ENCODE results near the gene IFIH1.

Gene IFIH1

DNA sequence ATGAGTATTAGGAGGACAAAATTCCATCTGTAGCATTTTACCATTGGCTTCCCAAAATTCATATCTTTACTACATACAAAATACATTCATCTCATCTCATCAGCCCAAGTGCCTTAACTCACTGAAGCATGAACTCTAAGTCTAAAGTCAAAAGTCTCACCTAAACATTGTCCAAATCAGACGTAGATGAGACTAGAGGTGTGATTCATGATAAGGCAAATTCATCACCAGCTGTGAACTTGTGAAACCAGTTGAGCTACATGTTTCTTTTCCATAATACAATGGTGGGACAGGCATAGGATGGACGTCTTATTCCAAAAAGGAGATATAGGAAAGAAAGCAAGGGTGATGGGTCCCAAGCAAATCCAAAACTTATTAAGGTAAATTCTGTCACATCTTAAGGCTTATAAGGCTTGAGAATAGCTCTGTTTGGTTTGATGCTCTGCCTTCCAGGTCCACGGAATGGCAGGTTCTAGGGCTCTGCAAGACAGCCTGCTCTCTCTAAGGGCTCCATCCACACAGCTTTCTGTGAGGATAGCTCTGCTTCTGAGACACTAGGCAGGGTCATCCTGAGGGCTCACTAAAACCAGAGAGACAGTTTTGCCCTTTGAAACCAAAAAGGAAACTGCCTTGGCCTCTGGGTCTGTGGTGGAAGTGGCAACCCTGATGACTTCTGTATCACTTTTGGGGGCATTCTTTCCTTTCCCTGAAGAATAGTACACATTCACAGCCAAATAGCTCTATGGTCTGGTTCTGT lies 9.6 kb downstream of the IFIH1 start:
- DNase-seq: no peak

DNA sequence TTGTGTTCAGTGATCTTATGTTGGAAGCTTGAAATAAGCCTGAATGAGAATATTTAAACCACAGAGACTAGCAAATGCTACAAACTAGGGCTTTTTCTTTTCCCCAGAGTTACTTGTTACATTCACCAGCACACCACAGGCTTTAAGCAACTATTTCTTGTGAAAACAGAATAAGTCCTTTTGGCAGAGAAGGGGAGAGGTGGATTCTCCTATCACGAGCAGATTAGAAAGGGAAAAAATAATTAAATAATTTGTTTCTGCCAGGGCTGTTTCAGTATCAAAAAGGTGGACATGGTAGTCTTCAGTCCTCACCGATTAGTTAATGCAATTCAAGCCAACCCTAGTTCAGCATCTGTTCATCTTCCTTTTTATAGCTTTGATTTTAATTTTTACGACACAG lies 12.6 kb downstream of the IFIH1 start:
- no peak for DNase-seq

DNA sequence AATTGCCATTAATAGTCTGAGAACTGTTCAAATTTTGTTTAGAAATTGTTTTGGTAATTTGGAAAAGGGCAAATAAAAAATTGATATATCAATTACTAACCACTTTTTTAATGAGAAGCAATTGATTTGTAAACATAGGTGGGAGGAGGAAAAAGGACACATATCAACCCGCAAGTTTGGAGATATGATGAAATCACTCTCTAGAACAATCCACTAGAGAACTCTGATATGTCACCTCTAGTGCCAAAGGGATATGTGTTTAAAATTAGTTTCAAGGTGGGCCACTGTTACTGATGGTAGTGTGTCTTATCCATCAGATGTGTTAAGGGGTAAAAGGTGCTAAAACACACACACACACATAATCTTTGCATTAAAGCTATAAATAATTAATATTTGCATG lies 16.6 kb downstream of the IFIH1 start:
- DNase-seq: no peak

DNA sequence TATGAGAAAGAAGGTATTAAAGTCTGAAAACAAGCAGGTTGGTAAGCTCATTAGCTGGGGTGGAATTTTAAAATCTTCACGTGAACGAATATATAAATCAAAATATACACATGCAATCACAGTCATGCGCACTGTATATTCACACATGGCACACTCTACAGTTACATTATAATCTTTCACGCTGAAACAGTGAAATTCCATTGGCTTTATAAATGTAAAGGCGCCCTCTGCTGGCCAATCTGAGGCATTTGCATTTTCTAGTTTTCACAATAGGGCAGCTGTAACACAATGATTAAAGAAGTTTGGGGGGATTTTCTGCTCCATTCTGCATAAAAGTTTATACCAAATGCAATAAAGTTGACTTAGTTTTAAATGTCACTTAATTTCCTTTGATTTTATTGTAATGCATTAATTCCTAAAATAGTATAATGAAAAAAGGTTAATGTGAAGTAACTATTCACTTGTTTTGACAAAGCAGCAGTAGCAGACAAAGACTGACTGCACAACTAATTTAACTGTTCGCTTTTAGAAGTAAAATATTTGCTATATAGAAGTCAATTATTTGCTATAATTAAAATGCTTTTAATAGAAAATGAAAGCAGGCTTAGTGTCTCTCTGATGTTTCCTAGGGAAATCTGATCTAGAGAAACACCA lies 17.2 kb downstream of the IFIH1 start:
- no peak for DNase-seq

DNA sequence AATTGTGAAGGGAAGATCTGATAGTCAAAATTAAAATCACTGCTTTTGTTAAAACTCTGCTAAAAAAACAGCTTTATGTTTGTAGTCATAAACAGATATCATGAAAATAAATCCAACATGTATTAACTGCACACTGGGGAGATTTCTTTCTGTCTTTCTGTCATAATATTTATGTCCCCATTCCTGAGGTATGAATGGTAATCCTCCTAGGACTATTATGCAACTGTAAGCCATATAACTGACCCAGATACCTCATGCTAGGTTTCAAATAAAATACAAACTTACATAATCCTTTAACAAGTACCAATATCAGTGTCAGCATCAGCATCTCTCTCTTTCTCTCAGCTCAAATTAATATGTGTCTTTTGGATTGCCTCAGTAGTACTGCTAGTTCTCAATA lies 18.2 kb downstream of the IFIH1 start:
- no peak for DNase-seq

DNA sequence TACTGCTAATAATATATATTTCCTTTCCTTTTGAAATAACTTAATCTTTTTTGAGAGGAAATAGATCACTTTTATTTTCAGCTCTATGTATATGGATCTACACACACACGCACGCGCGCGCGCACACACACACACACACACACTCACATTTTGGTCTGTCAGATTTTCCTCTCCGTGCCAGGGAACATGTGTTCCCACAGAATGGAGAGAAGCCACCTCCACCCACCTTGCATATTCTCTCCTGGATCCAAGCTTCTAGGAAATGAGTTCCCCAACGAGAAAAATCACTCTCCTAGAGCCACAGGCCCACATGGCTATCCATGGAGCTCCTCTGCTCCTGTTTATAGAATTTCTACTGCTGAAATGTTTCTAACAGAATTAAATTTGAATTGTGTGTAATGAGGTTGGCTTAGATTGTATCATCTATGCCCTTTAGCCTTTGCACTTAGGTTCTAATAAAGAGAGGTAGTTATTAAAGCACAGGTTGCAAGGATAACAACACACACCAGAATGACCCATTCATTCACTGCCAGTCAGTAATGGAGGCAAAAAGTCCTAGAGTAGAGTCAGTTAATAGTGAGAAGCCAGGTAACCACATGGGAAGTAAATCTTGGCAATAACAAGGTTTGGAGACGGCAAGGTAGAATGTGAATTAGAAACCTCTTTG lies 19.7 kb downstream of the IFIH1 start:
- DNase-seq: no peak

DNA sequence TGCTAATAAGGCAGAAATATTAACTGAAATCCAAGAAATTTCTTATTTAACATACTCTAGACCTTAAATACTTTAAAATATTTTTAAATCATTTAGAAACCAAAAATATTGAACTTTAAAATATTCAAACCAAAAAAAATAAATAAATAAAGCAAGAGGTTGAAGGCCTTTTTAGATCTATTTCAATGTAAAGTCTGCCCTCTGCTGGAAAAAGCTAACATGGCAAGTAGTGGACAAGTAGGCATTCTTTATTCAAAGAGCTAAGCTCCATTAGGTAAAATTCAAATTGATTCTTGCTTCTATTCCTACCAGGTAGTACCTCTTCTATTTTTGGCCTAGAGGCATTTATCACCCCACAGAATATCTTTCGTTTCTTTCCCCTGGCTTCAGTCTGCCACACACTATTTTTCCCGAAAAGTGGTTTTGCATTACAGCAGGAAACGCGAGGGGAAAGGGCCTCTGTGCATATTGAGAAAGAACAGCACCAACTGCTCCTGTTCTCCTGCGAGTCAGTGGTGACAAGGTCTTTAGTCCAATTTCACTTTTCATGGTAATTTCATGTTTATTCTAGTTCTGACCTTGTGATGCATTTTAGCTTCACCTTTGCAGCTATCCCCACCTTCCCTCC lies 20.4 kb downstream of the IFIH1 start:
- DNase-seq: no peak

DNA sequence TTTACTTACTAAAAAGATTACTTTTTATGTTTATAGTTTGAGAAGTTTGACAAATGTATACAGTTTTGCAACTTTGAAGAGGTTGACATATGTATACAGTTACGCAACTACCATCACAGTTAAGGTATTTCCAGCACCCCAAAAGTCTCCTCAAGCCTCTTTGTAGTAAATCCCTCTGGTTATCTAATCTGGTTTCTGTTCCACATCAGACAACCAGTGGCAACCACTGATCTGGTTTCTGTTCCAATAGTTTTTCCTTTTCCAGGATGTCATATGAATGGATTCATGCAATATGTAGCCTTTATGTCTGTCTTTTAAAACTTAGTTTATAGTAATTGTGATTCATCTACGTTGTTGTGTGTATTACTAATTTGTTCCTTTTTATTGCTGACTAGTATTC lies 23.5 kb downstream of the IFIH1 start:
- DNase-seq: no peak

DNA sequence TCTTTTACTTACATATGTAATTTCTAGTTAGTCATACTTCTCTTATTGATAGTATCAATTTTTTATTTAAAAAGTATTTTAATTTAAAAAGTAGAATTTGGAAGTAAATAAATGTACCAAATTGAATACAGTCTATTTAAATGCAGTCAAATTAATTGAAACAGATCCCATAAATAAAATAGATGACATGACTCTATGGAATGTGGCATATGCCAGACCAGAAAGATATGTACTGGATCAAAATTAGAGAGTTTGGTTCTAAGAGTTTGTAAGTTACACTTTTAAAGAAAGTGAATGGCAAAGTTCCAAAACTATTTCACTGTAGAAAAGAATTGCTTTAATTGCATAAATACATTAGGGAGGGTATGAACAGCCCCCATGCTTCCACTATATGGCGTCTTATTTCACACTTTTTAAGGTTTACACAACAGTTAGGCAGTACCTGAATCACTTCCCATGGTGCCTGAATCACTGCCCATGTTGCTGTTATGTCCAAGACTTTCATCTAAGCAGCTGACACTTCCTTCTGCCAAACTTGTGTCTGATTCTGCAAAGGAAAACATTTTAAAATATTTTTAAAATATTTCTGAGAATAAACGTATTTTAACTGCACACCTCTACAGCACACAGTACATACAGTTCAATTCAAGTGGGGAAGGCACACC lies 25.2 kb downstream of the IFIH1 start:
- DNase-seq: no peak

DNA sequence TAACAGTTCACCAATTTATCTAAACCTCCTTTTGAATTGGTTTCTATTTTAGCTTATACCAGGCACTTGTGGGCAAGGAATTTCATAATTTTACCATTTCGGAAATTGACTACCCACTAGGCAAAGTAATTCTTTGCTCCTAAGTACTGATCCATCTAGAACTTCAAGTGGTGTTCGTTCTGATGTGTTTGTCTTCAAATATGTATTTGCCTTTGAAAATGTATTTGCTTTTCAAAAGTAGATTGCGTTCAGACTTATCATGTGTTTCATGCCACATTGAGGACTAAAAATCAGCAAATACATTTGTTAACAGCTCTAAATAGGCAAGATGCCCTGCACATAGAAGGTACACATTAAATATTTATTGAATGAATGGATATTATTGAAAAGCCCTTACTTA lies 26.7 kb downstream of the IFIH1 start:
- DNase-seq: no peak

DNA sequence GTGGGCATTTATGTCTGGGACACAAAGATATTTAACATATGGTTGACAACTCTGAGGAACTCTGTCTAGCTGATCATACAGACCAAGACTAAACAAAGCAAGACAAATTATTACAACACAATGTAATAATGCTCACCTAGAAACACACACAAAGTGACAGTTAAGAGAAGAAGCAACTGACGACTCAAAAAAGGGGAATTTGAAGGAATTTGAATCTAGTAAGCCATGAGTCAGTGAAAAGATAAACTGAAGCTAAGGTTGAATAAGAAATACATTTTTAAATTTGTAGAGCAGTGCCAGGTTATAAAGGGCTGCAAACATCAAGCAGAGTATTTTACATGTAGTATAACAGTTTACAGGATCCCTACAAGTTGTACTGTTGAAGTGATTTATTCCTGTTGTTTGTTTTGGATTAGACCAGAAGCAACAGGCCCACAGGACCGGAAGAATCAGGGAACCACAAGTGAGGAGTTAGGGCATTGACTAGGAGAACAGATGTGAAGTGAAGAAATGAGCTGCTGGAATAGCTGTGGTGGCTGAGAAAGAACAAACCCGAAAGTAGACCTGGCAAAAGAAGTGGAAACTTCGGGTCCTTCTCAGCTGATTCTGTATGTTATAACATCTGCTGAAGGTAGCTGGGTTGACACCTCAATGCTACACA lies 35.6 kb downstream of the IFIH1 start:
- DNase-seq: no peak

DNA sequence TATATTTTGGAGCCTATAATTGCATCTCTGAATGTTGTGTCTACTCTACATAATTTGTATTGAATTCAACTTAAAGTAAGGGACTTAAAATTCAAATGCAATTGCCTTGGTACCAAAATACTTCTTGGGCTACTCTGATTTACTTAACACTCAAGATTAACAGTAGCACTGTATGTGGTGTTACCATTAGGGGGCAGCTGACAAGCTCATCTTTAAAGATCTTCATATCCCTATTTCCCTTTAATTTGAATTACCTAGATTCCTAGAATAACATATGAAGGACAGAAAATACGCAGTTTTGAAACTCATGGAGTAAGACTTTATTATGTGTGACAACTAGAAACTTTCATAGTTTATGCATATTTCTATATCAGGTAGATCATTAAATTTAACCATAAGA lies 37.8 kb downstream of the IFIH1 start:
- no peak for DNase-seq

DNA sequence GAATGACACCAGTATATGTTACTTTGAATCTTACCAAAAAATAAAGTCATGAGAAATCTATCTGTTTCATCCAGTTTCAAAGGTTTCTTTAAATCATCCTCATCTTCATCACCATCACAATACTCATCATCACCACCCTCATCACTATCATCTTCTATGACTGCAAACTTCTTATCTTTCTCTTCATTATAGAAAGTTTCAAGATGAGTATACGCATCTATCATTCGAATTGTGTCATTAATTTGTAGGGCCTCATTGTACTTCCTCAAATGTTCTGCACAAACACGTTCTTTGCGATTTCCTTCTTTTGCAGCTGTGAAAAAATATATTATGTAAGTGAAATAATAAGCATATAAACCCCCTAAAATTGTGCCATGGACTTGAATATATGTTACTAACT lies 41.1 kb downstream of the IFIH1 start:
- DNase-seq: no peak

DNA sequence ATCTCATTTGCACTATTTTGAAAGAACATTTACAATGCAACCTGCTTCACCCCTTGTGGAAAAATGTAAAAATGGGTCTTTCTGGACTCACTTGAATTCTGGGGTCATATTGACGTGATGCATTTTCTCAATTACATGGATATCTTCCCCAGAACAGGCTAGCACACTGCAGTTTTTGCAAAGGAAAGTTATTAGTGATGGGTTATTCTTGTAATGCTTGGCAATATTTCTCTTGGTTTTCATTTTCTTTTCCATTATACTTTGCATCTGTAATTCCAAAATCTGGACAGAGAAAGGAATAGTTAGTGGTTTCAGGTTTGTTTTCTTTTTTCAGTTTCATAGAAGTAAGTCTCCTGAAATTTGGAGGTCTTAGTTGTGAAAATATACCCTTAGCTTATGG lies 50.5 kb downstream of the IFIH1 start:
- DNase-seq: no peak

DNA sequence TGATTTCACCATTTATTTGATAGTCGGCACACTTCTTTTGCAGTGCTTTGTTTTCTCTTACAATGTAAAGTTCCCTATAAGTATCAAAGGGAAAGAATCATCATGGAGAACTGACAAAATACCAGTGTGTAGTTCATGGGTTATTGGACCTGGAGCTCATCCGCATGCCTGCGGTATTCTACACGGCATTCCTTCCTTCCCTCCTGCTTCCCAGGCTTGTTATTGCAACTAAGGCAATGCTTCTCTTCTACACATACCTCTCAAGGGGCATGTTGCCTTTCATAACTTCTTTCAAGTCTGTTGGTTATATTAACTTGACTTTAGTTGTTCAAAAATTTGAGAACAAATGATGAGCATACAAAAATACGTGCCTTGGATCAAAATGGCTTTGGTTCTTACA lies 51.0 kb downstream of the IFIH1 start:
- no peak for DNase-seq

DNA sequence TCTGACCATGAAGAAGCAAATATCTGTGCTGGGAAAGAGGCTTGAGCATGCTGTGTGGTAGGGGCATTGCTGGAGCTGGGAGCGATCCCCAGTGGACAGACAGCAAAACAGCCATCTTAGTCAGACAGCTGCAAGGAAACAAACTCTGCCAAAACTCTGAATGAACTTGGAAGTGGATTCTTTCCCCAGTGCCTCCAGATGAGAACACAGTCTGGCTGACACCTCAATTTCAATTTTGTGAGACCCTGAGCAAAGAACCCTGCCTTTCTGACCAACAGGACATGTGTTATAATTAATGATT lies 52.1 kb downstream of the IFIH1 start:
- DNase-seq: peak; percentile 60

DNA sequence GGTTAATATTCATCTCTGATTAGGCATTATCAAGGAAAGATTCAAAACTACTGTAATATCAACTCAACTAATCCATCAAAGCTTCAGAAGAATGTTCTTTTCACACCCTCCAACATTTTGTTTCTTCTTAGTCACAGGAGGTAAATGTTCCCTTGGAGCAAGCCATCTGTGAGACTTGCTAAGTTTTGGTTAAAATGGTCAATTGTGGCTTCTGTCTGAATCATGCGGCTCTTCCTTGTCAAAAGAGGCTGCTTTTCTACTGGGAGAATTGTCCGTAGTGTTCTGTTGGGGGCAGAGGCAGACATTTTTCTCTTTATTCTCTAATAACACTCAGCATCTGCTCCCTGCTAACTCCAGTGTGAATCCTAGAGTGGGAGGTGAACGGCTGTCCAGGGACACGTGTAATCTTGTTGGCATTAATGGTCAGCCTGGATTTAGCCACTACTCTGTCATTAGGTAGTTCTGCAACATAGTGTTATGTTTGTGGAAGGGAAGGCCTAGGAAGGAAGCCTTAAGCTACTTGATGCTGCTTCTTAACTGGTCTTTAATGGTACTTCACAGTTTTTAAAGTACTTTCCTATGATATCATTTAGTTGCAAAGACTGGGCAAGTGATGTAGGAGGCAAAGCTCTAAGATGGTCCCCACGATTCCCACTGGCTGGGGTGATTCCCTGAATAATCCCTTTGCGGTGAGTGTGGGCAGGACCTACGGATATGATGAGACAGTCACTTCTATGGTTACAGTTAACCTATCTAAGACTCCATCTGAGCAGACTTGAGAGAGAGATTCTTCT lies 52.6 kb downstream of the IFIH1 start:
- peak; percentile 47 for DNase-seq

DNA sequence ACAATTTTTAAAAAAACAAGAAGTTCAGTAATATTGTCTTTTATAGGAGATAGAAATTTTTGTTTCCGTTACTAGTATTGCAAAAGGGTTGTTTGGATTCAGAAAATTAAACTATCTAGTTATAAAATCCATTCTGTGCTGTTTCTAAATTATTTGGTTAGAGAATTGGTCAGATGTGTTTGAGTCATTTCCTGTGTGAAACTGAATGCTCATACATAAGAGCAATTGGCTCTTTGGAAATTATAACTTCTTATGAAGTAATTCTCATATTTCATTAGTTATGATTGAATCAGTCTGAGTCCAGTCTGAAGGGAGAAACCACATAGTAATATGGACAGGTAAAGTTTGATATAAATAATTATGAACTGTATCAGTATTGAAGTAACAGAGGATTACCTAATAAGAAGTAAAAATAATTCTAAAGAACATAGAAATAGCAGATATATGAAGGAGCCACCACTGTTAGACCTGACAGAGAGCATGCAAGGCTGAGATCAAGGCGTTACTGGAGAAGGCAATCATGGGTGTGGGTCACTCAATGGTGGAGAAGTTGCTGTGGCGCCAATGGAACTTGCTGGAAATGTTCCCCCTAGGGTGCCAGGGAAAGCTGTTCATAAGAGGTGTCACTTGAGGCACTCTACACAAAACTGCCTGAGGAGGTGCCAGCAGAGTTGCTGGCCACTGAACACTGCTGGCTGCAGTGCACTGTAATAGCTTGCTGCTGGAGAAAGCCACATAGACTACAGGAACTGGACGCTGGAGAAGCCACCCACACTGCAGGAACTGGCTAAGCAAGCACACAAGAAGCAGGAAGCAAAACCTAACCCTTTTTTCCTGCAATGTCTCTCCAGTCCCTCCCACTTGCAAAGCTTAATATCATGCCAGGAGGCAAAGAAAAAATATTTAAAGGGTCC lies 57.2 kb downstream of the IFIH1 start:
- DNase-seq: peak; percentile 76

DNA sequence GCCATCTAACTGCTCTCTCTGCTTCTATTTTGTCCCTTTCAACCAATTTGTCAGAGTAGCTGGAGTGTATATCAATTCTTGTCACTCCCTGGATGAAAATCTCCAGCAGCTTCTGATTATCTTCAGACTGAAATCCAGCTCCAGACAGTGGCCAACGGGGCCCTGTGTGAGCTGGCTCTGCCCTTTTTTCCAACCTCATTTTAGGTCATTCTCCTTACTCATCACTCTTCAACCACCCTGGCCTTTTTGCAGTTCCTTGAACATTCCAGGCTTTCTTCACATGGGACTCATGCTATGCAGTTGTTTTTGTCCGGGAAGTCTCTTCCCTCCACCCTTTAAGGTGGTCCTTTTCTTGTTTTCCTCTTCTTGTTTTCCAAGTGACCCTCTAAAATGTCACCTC lies 59.8 kb downstream of the IFIH1 start:
- no peak for DNase-seq

DNA sequence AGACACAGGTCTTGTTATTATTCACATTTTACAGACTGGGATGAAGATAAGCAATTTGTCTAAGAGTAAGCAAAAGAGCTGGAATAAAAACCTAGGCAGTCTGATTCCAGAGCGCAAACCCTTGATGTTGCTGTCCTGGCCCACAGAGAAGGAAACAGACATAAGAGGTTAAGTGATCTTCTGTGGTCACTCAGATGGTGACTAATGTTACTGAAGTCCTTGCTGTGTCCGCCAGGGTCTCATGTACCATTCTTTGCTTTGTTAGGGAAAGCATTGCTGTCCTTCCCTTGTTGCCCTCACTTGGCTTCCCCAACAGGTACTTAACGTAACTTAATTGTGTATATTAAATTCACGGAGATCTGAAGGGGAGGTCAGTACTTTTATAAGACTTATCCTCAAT lies 60.3 kb downstream of the IFIH1 start:
- DNase-seq: no peak

DNA sequence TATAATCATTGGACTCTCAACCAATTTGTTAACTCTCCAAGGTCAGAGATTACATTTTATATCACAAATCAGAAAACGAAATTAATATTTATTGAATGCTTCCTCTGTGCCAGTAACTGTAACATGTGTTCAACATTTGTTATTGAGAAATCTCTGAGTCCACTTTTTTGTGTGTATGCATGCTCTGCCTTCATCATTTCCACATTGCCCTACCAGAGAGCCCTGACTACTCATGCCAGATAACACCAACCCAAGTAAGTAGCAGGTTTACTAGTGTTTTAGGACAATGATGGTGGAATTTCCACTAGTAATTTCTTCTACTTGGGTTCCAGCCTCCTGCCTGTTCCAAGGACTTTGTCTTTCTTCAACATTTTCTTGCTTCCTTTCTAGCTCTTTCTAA lies 61.1 kb downstream of the IFIH1 start:
- DNase-seq: no peak

All from left hindlimb (tissue), 1 donor.